Fibroblast of upper back skin (primary cell): ENCODE results near the gene MYO10.

Experiments
- DNase-seq: peaks from one replicate; pipeline ENCODE4 v3.0.0-alpha.2; 2013

The MYO10 gene

DNA sequence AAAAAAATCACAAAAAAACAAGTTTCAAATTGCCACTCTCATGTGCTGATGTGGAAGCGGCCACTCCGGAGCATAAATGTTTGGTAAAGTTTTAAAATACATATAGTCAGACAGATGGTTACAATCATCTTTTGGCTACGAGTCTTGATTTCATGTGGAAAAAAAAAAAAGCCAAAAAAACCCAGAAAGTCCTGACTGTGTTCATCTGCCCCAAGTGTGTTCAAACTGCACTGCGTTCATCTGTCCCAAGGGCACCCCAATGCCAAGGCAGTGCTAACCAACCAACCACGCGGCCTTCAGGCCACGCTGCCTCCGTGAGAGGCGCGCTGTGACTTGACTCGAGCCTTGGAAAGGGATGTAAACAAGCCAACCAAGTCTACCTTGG lies 127.1 kb downstream of the MYO10 start:
- peak; percentile 48 for DNase-seq

DNA sequence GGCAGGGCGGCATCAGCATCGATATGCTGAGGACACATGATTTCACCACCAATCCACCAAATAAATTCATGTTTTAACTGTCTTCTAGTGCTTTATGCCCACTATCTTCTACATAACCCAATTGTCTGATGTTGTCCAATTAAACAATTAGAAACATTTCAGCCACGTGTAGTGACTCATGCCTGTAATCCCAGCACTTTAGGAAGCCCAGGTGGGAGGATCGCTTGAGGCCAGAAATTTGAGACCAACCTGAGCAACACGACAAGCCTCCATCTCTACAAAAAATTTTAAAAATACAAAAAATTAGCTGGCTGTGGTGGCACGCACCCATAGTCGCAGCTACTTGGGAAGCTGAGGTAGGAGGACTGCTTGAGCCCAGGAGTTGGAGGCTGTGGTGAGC lies 128.1 kb downstream of the MYO10 start:
- DNase-seq, result no peak

DNA sequence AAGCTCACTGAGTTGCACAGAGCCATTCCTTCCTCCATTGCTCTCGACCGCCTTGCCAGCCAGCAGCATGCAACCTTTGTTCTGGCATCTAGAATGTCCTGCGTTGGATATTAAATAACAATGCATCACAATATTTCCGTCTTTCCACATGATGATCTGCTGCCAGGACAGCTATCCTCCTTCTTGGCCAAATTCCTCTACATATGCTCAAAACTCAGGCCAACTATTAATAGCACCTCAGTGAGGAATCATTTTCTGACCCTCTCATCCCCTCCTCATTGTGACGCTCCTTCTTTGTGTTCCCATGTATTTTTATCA lies 128.6 kb downstream of the MYO10 start:
- peak; percentile 46 for DNase-seq

DNA sequence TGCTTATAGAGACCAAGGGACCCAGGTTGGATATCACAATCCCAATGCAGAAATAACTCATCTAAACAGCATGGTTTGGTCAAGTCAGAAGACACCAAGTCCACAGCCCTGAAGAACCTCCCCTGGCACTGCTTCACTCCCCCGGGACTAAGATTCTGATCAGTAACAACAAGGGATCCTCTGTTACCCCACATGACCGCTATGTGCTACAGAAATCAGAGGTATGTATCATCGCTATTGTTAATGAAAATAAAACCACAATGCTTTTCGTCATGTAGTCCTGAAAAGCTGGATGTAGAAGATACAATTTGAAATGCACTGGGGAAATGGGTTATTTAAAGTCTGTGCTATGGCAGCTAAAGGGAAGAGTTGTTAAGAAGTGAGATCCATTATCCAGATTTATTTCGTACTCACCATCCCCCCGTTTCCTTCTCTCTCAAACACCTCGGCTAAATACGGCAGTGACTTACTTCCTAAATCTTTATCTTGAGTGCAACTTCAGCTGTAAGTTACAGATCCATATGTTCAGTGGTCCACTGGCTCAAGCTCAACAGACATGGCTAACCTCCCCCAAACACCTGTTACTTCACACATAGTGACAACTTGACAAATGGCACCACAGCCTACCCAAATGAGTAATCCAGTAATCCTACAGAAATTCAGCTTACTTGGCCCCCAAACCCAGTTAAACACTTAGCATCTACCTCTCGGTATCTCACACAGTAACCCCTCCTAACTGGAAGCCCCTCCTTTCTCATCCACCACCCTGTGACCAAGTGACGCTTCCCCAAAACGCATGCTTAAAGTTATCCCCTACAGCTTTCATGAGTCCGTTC lies 129.2 kb downstream of the MYO10 start:
- DNase-seq, result peak; percentile 62

DNA sequence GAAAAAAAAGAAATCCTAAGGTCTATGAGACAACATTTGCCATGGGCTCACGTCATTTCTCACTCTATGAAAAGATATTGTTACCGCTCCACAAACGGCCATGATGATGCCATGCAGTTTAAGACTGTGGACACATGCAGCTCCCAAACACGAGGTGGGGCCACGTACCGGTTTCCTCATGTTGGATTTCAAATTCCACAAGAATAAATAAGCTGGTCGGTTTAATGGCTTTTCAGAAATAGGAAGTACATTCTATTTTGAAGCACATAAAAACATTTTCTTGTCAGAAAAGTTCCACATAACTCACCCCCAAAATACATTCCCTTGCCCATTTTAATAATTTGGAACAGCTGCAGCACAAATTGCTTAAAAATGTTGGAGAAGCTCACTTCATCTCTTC lies 130.6 kb downstream of the MYO10 start:
- DNase-seq, result peak; percentile 82

DNA sequence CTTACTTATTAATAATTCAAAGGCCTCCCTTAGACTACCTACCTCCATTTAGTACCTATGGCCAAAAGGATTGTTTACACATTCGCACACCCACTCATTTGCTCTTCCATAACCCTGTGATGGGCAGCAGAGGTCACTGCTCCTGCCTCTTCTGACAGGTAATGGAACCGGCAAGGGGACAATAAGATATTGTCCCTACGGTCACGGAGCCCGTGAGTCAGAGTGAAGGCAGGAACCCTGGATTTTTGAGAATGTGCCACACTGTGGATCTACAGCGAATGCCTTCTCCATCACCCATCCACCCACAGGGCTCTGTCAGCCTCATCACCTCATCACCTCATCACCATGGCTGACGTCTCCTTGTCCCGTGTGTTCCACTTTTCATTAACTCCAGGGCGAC lies 132.3 kb downstream of the MYO10 start:
- DNase-seq, result no peak

DNA sequence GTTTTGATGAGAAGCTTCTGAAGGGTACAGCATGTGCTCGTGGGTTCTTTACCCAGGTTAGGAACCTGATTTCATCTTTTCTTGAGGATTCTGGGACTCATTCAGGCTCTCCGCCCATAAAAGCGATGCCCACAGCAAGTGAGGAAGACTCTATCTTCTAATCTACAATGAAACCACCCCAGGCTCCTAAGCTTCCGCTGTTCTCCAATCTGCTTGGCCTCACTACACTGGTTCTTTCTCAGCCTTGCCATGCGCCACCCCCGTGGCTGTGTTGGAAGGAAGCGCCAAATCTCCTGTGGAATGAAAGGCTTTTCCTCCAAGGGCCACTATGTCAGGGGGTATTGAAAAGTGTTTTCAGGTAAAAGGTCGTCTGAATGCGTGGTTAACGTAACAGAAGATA lies 135.6 kb downstream of the MYO10 start:
- no peak for DNase-seq

DNA sequence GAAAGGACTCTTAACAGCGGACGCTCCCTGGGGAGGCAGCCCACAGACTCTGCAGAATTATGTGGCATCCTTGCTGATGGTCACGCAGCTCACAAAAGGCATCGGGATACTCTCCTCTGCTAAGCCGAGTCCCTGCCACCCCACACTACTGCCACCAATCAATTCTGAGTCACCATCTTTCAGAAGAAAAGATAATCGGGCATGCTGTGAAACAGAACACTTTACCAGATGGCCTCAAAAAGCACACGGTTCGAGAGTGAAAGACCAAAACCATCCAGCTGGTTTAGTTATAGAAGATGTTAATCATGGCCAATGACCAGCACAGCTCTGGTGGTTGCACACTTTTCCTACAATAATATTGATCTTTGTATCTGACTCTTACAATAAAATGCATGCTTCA lies 136.3 kb downstream of the MYO10 start:
- DNase-seq, result no peak

DNA sequence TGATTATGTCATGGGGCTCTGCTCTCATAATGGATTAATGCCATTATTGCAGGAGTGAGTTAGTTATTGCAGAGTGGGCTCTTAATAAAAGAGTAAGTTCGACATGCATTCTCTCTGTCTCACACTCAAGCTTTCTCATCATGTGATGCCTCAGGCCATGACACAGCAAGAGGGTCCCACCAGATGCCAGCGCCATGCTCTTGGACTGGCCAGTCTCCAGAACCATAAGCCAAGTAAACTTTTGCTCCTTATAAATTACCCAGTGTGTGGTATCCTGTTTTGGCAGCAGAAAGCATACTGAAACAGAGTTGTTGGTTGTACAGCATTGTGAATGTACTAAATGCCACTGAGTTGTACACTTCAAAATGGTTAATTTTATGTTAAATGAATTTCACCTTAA lies 138.1 kb downstream of the MYO10 start:
- DNase-seq, result no peak

DNA sequence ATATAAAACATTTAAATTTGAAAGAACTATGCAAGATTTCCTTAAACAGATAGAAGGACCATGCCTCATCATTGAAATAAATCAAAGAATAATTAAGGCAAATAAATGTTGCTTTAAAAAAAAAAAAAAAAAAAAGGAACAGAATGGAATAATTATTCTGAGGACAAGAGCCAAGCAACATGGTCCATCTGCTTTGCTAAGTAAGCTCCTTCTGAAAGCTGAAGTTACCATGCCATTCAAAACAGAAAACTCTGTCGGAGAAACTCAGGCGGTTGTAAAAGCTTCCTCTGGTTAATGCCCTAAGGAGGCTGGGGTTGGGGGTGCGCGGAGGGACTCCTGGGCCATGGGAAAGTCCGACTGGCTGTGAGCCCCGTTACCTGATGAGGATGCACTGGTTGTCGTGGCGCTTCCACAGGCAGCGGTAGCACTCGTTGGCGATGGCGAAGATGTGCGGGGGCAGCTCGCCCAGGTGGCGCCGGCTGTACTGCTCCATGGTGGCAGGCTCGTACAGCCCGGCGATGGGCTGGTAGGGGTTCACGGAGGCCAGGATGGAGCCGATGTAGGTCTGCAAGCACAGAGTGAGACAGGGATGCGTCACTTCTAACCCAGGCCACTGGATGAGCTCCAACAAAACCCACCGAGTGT lies 141.7 kb downstream of the MYO10 start:
- DNase-seq, result no peak

DNA sequence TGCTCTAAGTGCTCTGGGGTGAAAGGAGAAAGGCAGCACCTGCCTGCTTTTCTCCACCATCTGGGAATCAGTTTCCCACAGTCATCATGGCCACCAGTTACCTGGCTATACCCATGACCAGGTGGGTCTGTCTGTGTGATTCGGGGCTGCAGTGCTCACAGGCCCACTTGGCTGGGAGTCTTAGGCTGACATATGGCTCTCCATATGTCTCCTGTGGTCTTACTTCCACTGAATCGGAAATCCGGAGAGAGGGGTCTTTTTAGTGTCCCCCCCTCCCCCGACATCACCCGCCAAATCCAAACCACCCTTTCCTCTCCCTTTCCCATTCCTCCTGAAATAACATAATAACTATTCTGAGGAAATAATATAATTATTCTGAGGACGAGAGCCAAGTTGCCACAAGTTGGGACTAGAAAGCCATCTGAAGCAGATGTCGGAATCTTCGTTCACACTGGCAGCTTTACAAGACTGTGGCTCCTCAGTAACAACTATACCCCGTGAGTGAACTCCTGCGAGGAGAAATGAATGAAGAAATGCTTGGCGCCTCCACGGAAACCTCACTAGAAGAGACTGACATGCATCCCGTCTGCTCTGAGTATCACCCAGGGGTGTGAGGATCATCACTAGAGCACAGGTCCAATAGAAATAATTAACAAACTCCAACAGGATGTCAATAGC lies 143.4 kb downstream of the MYO10 start:
- DNase-seq, result no peak

DNA sequence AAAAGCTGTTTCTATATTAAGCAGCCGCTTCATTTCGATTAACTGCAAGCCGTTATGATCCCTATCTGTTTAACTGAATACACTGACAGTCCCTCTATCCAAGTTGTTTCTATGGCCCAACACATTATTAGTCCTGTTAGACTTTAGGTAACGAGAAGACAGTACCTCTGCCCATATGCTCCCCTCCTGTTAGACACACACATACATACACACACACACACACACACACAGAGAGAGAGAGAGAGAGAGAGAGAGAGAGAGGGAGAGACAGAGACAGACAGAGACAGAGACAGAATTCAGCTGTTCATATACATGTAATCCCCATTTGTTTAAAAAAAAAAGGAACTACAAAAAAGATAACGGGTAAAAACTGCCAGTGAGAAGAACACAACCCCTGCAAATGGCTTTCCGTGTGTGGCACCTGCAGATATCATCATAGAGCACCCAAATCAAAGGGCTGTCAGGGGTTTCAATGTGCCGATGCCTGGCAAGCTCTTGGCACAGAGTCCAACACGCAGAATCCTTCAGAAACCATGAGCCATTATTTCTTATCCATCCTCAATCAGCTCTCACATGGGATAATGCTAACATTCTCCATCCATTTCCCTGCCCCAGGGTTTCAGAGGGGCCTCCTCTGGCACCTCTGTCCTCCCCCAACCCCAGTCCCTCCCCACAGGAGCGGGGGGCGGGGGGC lies 144.0 kb downstream of the MYO10 start:
- DNase-seq, result no peak

DNA sequence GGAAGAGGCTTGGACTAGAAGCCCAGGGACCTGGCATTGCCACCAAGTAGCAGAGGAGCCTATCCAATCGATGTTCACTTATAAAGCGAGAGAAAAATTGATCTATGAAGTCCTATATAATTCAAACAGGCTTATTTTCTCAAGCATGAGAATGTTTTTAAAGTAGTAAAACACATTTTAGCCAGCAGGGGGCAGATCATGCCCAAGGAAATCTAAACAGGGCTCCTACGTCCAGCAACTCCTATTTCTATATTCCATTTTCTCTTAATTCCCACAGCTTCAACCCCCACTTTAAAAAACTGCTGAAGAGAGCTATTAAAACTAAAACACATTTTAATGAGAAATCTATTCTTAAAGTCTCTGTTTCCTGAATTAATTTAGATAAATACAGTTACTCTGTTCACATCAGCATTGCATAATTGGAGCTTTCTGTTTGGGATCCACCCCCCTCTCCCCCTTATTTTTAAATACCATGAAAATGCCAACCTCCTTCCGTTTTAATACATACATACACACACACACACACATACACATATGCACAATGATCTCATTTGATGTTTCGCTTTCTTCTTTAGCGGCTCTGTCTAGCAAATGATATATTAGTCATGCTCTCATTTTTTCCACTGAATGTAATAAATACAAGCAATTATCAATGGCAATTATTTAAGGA lies 144.9 kb downstream of the MYO10 start:
- peak; percentile 68 for DNase-seq

DNA sequence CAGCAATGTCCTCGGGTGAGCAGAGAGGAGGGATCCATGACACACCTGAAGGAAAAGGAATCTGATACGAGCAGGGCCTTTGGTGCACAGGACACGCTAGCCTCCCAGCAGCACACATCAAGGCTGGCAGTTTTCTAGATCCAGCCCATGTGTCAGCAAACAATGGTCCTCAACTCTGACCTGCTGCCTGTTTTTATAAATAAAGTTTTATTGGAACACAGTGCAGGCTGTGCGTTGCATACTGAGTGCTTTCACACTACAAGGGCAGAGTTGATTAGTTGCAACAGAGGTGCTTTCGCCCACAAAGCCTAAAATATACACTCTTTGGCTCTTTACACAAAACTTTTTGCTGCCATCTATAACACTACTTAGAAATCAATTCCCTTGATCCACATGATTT lies 147.1 kb downstream of the MYO10 start:
- no peak for DNase-seq

DNA sequence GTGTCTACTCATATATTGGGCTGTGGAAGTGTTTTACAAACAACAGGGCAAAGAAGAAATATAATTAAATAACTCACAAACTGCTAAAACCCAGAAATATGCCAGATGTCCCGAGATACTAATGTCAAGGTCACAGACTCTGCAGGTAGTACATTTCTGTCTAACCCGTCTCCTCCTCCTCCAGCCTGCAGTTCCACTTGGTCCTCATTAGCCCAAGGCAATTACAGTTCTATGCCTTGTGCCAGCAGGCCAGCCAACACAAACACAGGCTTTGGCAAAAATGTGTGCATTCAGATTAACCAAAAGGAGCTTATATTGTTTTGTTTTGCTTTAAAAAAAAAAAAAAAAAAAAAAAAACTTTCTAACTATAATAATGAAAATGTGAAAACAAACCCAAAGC lies 148.8 kb downstream of the MYO10 start:
- no peak for DNase-seq

DNA sequence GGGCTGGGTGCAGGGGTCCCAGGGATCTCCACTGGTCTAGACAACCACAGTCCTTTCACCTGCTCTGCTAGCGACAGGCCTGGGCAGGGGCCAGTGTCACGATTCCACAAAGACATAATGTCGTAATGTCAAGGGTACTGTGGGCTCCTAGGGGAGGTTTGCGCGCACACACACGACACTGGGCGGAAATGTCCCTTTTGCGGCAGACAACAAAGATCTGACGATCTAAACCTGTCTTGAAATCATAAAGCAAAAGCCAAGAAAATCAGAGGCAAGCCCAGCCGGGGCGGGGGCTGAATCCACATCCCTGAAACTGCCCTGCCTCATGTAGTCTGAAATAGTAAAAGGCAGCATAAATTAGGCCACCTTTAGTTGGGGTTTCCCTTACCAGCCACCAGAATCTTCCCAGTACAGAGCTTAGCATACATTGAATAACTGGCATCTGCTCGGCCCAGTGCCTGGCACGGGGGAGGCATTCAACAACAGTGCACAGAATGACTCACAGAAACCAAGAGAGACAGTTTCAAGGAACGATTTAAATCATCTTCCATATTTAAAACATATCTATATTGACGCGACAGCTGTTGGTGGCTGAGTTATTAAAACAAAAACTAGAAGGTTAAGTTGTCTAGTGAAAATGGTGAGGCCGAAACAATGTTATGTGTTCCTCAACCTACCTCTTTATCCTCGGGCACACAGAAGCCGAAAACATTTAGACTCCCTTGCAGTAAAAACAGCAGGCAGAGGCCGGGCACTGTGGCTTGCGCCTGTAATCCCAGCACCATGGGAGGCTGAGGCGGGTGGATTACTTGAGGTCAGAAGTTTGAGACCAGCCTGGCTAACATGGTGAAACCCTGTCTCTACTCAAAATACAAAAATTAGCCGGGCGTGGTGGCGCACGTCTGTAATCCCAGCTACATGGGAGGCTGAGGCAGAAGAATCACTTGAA lies 151.0 kb downstream of the MYO10 start:
- DNase-seq, result peak; percentile 19

DNA sequence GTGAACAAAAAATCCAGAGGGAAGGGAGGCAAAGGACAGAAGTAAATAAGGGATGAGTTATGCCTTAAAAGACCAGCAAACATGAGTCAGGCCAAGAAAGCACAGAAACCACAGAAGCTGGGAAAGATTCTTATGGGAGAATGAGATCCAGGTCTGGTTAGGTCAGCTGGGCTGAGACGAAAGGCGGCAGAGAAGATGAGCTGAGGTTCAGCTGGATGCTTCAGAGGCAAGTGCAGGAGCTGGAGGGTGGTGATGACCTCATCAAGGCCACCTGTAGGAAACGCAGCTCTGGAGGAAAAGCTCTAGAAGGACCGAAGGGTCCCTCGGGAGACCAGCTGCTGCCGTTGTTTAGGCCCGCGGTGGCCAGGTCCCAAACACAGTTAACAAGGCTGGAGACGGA lies 152.0 kb downstream of the MYO10 start:
- DNase-seq, result peak; percentile 64

DNA sequence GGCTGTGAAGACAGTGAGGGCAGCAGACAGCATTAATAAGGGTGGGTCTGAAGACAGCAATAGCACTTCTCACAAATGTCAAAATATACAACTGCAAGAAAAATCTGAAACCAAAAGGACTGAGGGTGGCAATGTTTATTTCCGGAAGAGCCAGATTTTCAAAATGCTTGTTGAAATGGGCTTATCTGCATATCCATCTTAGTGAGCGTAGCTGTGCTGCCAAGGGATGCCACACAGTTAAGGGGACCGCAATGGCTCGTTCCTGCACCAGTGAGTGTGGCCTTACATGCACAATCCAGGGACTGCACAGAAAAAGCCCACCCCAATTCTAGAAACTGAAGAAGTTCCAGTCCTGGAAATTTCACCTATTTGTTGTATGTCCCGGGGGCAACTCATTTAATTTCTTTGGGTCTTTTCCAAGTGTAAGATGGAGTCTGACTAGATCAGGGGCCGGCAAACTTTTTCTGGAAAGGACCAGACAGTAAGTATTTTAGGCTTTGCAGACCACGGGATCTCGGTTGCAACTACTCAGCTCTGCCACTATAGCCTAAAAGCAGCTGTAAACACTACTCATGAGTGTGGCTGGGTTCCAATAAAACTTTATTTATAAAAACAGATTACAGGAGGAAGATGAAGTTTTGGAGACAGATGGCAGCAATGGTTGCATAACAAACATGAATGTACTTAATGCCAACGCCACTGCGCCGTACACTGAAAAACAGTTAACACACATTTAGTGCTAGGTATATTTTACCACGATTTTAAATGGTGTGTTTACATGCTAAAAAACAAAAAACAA lies 154.1 kb downstream of the MYO10 start:
- no peak for DNase-seq

DNA sequence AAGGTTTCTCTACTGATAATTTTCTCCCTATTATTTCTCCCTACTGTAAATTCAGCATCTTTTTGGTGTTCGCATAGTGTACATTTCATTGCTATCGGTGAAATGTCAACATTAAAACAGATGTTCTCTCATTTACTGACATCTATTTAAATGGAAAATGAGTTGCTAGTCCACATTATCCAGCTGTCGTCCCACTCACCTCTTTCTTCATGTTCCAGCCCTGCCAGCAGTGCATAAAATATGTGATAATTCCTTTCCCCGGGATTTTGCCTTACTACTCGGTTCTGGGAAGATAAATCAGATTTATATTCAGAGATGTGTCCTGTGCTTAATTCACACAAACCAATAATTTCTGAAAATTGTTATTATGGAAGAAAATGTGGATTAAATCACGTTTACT lies 155.8 kb downstream of the MYO10 start:
- DNase-seq, result no peak

DNA sequence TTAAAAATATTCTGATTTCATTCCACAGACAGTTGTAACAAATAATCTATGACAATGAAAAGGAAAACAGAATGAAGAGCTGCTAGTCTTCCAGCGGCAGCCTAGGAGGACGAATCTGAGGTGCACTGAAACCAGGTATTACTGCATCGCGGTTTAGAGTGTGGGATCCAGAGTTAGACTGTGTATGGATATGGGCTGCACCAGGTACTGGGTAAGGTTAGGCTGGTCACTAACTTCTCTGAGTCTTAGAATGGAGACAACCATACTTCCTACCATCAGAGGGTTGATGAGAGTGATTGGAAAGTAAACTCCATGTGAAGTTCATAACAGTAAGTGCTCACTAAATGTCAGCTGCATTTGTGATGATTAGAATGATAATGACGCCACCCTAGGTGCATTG lies 158.7 kb downstream of the MYO10 start:
- no peak for DNase-seq

DNA sequence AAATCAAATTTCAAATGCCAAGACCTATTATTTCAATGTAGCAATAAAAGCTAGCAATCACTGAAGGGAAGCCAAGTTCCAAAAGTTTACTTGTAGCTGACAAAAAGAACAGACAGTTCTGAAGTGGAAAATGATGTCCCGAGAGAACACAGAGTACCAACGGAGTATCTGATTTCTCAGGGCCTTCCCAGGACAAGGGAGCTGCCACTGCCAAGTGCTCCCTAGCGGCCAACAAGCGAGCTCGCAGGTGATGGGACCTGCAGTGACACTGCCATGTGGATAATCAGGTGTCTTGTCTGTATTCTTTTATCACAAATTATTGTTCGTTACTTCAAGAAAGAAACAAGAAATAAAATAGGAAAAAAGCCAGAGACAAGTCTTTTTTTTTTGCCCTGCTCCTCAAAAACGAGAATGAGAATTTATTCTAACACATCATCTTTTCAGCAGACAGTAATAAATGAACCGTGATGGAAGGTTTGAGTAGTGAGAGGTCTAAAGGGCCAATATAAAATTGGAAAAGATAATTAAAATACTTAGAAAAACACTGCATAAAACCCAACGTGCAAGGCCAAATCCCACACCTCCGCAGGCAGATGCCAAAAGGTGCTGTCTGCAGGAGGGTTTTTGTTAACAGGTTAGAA lies 159.4 kb downstream of the MYO10 start:
- no peak for DNase-seq
